Measurements from ENCODE around the gene NDUFA13. TPM values are rescaled to one million over a fixed set of nuclear protein-coding genes. Genes with fewer than 3 reads are reported as not detected.

NDUFA13 gene
- total and polyA plus RNA-seq, 8 donors = 24.5 to 367 (median 143) TPM

DNA sequence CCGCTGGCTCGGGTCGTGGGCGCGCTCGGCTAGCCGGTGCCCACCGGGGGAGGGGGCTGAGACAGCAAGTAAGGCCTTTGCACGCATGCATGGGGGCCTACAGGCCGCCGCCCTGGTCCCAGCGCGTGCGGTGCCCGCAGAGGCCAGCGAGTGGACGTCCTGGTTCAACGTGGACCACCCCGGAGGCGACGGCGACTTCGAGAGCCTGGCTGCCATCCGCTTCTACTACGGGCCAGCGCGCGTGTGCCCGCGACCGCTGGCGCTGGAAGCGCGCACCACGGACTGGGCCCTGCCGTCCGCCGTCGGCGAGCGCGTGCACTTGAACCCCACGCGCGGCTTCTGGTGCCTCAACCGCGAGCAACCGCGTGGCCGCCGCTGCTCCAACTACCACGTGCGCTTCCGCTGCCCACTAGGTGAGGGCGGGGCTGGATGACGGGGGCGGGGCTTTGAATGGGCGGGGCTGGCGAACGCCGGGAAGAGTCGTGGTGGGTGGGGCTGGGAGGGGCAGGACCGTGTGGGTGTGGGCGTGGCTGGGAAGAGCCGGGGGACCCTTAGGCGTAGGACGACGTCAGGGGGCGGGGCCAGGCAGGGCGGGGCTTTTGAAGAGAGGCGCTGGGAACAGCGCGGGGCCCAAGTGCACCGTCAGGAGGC is 24.2 kb downstream of the NDUFA13 start:
- 16 to 32% (median 19%) methylated on average over 52 to 74 of the region's 74 CpGs for WGBS, 5 donors
- TF ChIP-seq POLR2A (IDR thresholded peaks at IDR 0.05) (no peak), EP300 (IDR thresholded peaks at IDR 0.05) (no peak), POLR2AphosphoS5 (IDR thresholded peaks at IDR 0.05) (no peak)
- TF ChIP-seq, protein P1, sequence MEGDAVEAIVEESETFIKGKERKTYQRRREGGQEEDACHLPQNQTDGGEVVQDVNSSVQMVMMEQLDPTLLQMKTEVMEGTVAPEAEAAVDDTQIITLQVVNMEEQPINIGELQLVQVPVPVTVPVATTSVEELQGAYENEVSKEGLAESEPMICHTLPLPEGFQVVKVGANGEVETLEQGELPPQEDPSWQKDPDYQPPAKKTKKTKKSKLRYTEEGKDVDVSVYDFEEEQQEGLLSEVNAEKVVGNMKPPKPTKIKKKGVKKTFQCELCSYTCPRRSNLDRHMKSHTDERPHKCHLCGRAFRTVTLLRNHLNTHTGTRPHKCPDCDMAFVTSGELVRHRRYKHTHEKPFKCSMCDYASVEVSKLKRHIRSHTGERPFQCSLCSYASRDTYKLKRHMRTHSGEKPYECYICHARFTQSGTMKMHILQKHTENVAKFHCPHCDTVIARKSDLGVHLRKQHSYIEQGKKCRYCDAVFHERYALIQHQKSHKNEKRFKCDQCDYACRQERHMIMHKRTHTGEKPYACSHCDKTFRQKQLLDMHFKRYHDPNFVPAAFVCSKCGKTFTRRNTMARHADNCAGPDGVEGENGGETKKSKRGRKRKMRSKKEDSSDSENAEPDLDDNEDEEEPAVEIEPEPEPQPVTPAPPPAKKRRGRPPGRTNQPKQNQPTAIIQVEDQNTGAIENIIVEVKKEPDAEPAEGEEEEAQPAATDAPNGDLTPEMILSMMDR (IDR thresholded peaks at IDR 0.05) = no peak
- H3K4me1 ChIP-seq = peaks cover 24 to 47% (median 42%) of the 10 kb centered on the region in 4 donors
- DNase-seq = peak; percentile 69 to 92
- intact Hi-C loops (cut with DNase I; ENCODE audit: low total_unique reads) = no loop called here
- peak overlapping the region; percentile 23 to 42 (median 25) for H3K4me3 ChIP-seq
- H3K27me3 ChIP-seq = peaks cover 16 to 95% (median 54%) of the 10 kb centered on the region in 3 donors
- no peak overlapping the region for H3K27ac ChIP-seq
- H3K36me3 ChIP-seq = peaks cover 0 to 6% (median 2%) of the 10 kb centered on the region in 4 donors
- peaks cover 0 to 9% (median 0%) of the 10 kb centered on the region in 4 donors for H3K9me3 ChIP-seq

GRCh38 chr19:19540715-19541515 is 24.9 kb downstream of the NDUFA13 start:
- TF ChIP-seq, protein P1 (IDR thresholded peaks at IDR 0.05) = no peak
- no peak for TF ChIP-seq EP300 (IDR thresholded peaks at IDR 0.05)
- TF ChIP-seq POLR2AphosphoS5 (IDR thresholded peaks at IDR 0.05) = no peak
- TF ChIP-seq POLR2A (IDR thresholded peaks at IDR 0.05) = no peak
- peak; percentile 68 to 80 for DNase-seq
- intact Hi-C loops (cut with DNase I; ENCODE audit: low total_unique reads) = no loop called here
- Histone ChIP-seq H3K27ac (no peak overlapping the region), H3K36me3 (no peaks in the 10 kb centered on the region), H3K9me3 (peaks cover 0 to 9% (median 0%) of the 10 kb centered on the region in 4 donors), H3K4me3 (peak overlapping the region; percentile 23 to 42 (median 25)), H3K27me3 (peaks cover 16 to 98% (median 54%) of the 10 kb centered on the region in 3 donors), H3K4me1 (peaks cover 24 to 47% (median 42%) of the 10 kb centered on the region in 4 donors)
- 2 to 6% (median 4%) methylated on average over 26 to 45 of the region's 45 CpGs for WGBS, 5 donors

DNA sequence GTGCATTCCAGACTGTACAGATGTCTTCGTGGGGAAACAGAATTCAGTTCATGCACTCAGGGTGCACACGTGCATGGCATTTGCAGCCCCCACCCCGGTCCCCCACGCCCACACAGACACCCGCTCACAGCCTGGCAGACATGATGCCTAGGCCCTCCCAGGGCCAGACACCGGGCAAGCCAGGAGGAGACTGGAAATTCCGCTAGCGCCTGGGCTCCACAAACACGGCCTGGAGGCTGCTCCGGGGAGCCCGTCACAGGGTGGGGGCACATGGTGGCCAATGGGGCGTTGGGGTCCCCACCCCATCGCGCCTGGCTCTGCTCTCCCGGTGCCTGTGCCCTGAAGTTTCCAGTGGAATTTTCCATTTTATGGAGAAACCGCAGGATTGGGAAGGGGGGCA is 25.6 kb downstream of the NDUFA13 start:
- Histone ChIP-seq H3K27ac (no peak overlapping the region), H3K36me3 (no peaks in the 10 kb centered on the region), H3K4me3 (no peak overlapping the region), H3K27me3 (peaks cover 16 to 100% (median 54%) of the 10 kb centered on the region in 3 donors), H3K4me1 (peaks cover 24 to 50% (median 44%) of the 10 kb centered on the region in 4 donors), H3K9me3 (peaks cover 0 to 9% (median 0%) of the 10 kb centered on the region in 4 donors)
- 63 to 83% (median 80%) methylated on average over 10 to 16 of the region's 16 CpGs for WGBS, 5 donors
- TF ChIP-seq, protein P1 (IDR thresholded peaks at IDR 0.05) = no peak
- TF ChIP-seq EP300 (IDR thresholded peaks at IDR 0.05) (no peak), POLR2AphosphoS5 (IDR thresholded peaks at IDR 0.05) (no peak), POLR2A (IDR thresholded peaks at IDR 0.05) (no peak)
- DNase-seq = no peak
- intact Hi-C loops (cut with DNase I; ENCODE audit: low total_unique reads) = no loop called here

- H3K4me1 ChIP-seq = peaks cover 24 to 47% (median 41%) of the 10 kb centered on the region in 4 donors
Measured at GRCh38 chr19:19542507-19542906, 26.5 kb downstream of the NDUFA13 start.

More at GRCh38 chr19:19542507-19542906, 26.5 kb downstream of the NDUFA13 start:
- Histone ChIP-seq H3K9me3 (peaks cover 0 to 9% (median 0%) of the 10 kb centered on the region in 4 donors), H3K27me3 (peaks cover 16 to 100% (median 47%) of the 10 kb centered on the region in 3 donors), H3K27ac (no peak overlapping the region), H3K4me3 (no peak overlapping the region), H3K36me3 (no peaks in the 10 kb centered on the region)
- TF ChIP-seq POLR2A (IDR thresholded peaks at IDR 0.05) (no peak), POLR2AphosphoS5 (IDR thresholded peaks at IDR 0.05) (no peak), EP300 (IDR thresholded peaks at IDR 0.05) (no peak)
- TF ChIP-seq, protein P1 (IDR thresholded peaks at IDR 0.05) = no peak
- no peak for DNase-seq
- intact Hi-C loops (cut with DNase I; ENCODE audit: low total_unique reads) = no loop called here
- 71 to 88% (median 83%) methylated on average over 11 to 12 of the region's 12 CpGs for WGBS, 5 donors
